GM23338 (cell line): ENCODE results near the gene PDK4.

Source experiments
- EZH2 ChIP-seq: fragments of 200-600 bp; sonication (generic); IDR thresholded peaks from one replicate; pipeline ENCODE4 v1.8.0; 2017; ENCODE audit warnings: antibody characterized with exemption, mild to moderate bottlenecking, low read depth; ENCODE audit not compliant: unreplicated experiment
- POLR2AphosphoS5 ChIP-seq: IDR thresholded peaks from 2 replicates; pipeline ENCODE4 v1.6.1; 2016; ENCODE audit warnings: antibody characterized with exemption, low read depth
- STAT1 ChIP-seq: IDR thresholded peaks from one replicate; pipeline ENCODE4 v1.6.1; 2016; ENCODE audit warnings: antibody characterized with exemption; ENCODE audit not compliant: unreplicated experiment
- TF ChIP-seq, protein P1 (sequence below): IDR thresholded peaks from 2 replicates; pipeline ENCODE4 v1.6.1; 2016; ENCODE audit warnings: antibody characterized with exemption
- TF ChIP-seq, protein P2 (sequence below), 2 experiments: fragments of 200-600 bp in 1 of 2; sonication (generic) in 1 of 2; conservative IDR thresholded peaks; 2 replicates each; pipeline versions ENCODE4 v1.5.1 to v1.6.1; 2016 to 2017; ENCODE audit warnings: antibody characterized with exemption in 2 of 2, low read depth in 2 of 2, mild to moderate bottlenecking in 2 of 2, moderate library complexity in 1 of 2
- TF ChIP-seq, protein P3 (sequence below): IDR thresholded peaks from one replicate; pipeline ENCODE4 v1.6.1; 2018; ENCODE audit warnings: antibody characterized with exemption; ENCODE audit not compliant: unreplicated experiment

GRCh38 chr7:95589766-95590165, 6.5 kb downstream of the PDK4 start:
- TF ChIP-seq POLR2AphosphoS5 = no peak
- TF ChIP-seq, protein P1, sequence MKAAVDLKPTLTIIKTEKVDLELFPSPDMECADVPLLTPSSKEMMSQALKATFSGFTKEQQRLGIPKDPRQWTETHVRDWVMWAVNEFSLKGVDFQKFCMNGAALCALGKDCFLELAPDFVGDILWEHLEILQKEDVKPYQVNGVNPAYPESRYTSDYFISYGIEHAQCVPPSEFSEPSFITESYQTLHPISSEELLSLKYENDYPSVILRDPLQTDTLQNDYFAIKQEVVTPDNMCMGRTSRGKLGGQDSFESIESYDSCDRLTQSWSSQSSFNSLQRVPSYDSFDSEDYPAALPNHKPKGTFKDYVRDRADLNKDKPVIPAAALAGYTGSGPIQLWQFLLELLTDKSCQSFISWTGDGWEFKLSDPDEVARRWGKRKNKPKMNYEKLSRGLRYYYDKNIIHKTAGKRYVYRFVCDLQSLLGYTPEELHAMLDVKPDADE = no peak
- TF ChIP-seq EZH2 = no peak
- TF ChIP-seq STAT1 = no peak
- TF ChIP-seq, protein P2, sequence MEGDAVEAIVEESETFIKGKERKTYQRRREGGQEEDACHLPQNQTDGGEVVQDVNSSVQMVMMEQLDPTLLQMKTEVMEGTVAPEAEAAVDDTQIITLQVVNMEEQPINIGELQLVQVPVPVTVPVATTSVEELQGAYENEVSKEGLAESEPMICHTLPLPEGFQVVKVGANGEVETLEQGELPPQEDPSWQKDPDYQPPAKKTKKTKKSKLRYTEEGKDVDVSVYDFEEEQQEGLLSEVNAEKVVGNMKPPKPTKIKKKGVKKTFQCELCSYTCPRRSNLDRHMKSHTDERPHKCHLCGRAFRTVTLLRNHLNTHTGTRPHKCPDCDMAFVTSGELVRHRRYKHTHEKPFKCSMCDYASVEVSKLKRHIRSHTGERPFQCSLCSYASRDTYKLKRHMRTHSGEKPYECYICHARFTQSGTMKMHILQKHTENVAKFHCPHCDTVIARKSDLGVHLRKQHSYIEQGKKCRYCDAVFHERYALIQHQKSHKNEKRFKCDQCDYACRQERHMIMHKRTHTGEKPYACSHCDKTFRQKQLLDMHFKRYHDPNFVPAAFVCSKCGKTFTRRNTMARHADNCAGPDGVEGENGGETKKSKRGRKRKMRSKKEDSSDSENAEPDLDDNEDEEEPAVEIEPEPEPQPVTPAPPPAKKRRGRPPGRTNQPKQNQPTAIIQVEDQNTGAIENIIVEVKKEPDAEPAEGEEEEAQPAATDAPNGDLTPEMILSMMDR (conservative IDR thresholded peaks at IDR 0.05; ENCODE audit: low read depth in 2 of 2) = no peak
- TF ChIP-seq, protein P3, sequence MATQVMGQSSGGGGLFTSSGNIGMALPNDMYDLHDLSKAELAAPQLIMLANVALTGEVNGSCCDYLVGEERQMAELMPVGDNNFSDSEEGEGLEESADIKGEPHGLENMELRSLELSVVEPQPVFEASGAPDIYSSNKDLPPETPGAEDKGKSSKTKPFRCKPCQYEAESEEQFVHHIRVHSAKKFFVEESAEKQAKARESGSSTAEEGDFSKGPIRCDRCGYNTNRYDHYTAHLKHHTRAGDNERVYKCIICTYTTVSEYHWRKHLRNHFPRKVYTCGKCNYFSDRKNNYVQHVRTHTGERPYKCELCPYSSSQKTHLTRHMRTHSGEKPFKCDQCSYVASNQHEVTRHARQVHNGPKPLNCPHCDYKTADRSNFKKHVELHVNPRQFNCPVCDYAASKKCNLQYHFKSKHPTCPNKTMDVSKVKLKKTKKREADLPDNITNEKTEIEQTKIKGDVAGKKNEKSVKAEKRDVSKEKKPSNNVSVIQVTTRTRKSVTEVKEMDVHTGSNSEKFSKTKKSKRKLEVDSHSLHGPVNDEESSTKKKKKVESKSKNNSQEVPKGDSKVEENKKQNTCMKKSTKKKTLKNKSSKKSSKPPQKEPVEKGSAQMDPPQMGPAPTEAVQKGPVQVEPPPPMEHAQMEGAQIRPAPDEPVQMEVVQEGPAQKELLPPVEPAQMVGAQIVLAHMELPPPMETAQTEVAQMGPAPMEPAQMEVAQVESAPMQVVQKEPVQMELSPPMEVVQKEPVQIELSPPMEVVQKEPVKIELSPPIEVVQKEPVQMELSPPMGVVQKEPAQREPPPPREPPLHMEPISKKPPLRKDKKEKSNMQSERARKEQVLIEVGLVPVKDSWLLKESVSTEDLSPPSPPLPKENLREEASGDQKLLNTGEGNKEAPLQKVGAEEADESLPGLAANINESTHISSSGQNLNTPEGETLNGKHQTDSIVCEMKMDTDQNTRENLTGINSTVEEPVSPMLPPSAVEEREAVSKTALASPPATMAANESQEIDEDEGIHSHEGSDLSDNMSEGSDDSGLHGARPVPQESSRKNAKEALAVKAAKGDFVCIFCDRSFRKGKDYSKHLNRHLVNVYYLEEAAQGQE = no peak
